Smooth muscle cell (in vitro differentiated cells): ENCODE measurements around the gene ZDHHC8. TPM values are rescaled to one million over a fixed set of nuclear protein-coding genes. Genes with fewer than 3 reads are reported as not detected.

Experiments used
- DNase-seq: peaks from one replicate; lab custom pipeline; 2025; ENCODE audit not compliant: unreplicated experiment; lab: John Stamatoyannopoulos, UW
- H2AFZ ChIP-seq: fragments of 200-600 bp; sonication (generic); 2 replicates; pipeline ENCODE4 v1.6.0; 2016; ENCODE audit warnings: antibody characterized with exemption, low read depth, mild to moderate bottlenecking
- H3F3A ChIP-seq: fragments of 200-600 bp; sonication (generic); 2 replicates; pipeline ENCODE4 v1.6.0; 2017; ENCODE audit warnings: antibody characterized with exemption, low read depth
- H3K27ac ChIP-seq: fragments of 200-600 bp; sonication (generic); 2 replicates; pipeline ENCODE4 v1.5.1; 2016; ENCODE audit warnings: low read depth, mild to moderate bottlenecking
- H3K27me3 ChIP-seq: fragments of 200-600 bp; sonication (generic); 2 replicates; pipeline ENCODE4 v1.6.1; 2016; ENCODE audit warnings: low read depth, mild to moderate bottlenecking
- H3K36me3 ChIP-seq: fragments of 200-600 bp; sonication (generic); 2 replicates; pipeline ENCODE4 v1.5.1; 2016; ENCODE audit warnings: low read depth
- H3K4me1 ChIP-seq: fragments of 200-600 bp; sonication (generic); 2 replicates; pipeline ENCODE4 v1.5.1; 2016; ENCODE audit warnings: low read depth
- H3K4me2 ChIP-seq: fragments of 200-600 bp; sonication (generic); 2 replicates; pipeline ENCODE4 v1.6.0; 2016; ENCODE audit warnings: mild to moderate bottlenecking
- H3K4me3 ChIP-seq: fragments of 200-600 bp; sonication (generic); 2 replicates; pipeline ENCODE4 v1.5.1; 2016; ENCODE audit warnings: mild to moderate bottlenecking
- H3K79me2 ChIP-seq: fragments of 200-600 bp; sonication (generic); 2 replicates; pipeline ENCODE4 v1.6.0; 2016; ENCODE audit warnings: low read depth, mild to moderate bottlenecking
- H3K9ac ChIP-seq: fragments of 200-600 bp; sonication (generic); 2 replicates; pipeline ENCODE4 v1.6.0; 2016; ENCODE audit warnings: low read depth
- H3K9me3 ChIP-seq: fragments of 200-600 bp; sonication (generic); replicated peaks from 2 replicates; pipeline ENCODE4 v1.5.1; 2016; ENCODE audit warnings: low read depth
- H4K20me1 ChIP-seq: fragments of 200-600 bp; sonication (generic); 2 replicates; pipeline ENCODE4 v1.6.0; 2016; ENCODE audit warnings: low read depth
- CTCF ChIP-seq: fragments of 200-600 bp; sonication (generic); IDR thresholded peaks from 2 replicates; pipeline ENCODE4 v1.5.1; 2017; ENCODE audit warnings: borderline replicate concordance, mild to moderate bottlenecking, antibody characterized with exemption; ENCODE audit not compliant: insufficient read depth, poor library complexity, severe bottlenecking
- WGBS: methylation state at CpG from one replicate; pipeline ENCODE4 v1.1.7; 2016; ENCODE audit warnings: low lambda C conversion rate; 5-methylcytosine and 5-hydroxymethylcytosine counted together
- polyA plus RNA-seq: library from polyadenylated mRNA; unstranded; fragments of >200 nt; fragmentation: Nextera tagmentation; extraction: Ambion mirVana; gene quantifications from 2 replicates; pipeline ENCODE4 v1.2.1, GENCODE V29; 2016
- total RNA-seq: library from RNA; depleted of rRNA; stranded (reverse); fragments of >200 nt; gene quantifications from 2 replicates; pipeline ENCODE4 v1.2.3, GENCODE V29; 2014

Gene ZDHHC8
- total and polyA plus RNA-seq, 2 experiments from 2014 or later = 12.7 to 53.9 TPM

- Histone ChIP-seq H3F3A (no peaks in the 10 kb centered on the region), H3K79me2 (no peaks in the 10 kb centered on the region), H2AFZ (no peak overlapping the region), H3K27me3 (no peaks in the 10 kb centered on the region), H3K9me3 (no peaks in the 10 kb centered on the region), H3K36me3 (no peaks in the 10 kb centered on the region), H3K4me1 (no peaks in the 10 kb centered on the region), H4K20me1 (peaks cover 36% of the 10 kb centered on the region), H3K9ac (no peak overlapping the region), H3K4me3 (no peak overlapping the region), H3K27ac (no peak overlapping the region), H3K4me2 (no peak overlapping the region)
- 95% methylated on average over 14 of the region's 22 CpGs for WGBS
- TF ChIP-seq CTCF = no peak
- no peak for DNase-seq
These were observed 13.7 kb downstream of the ZDHHC8 start for GRCh38 chr22:20145206-20145831.

- H3K36me3 ChIP-seq = no peaks in the 10 kb centered on the region
- H3K4me2 ChIP-seq = no peak overlapping the region
- no peak overlapping the region for H3K4me3 ChIP-seq
- no peak overlapping the region for H3K9ac ChIP-seq
- no peaks in the 10 kb centered on the region for H3K27me3 ChIP-seq
- WGBS = 97% methylated on average over 17 of the region's 21 CpGs
- no peaks in the 10 kb centered on the region for H3K9me3 ChIP-seq
- H3K4me1 ChIP-seq = no peaks in the 10 kb centered on the region
- no peaks in the 10 kb centered on the region for H3K79me2 ChIP-seq
- H2AFZ ChIP-seq = no peak overlapping the region
- H4K20me1 ChIP-seq = peaks cover 31% of the 10 kb centered on the region
- H3F3A ChIP-seq = no peaks in the 10 kb centered on the region
- DNase-seq = no peak
- TF ChIP-seq CTCF = no peak
- H3K27ac ChIP-seq = no peak overlapping the region
These were observed 14.2 kb downstream of the ZDHHC8 start for GRCh38 chr22:20145832-20146223.

- Histone ChIP-seq H2AFZ (no peak overlapping the region), H3K4me1 (no peaks in the 10 kb centered on the region), H3F3A (no peaks in the 10 kb centered on the region), H3K4me3 (no peak overlapping the region), H3K9me3 (no peaks in the 10 kb centered on the region), H3K27ac (no peak overlapping the region), H4K20me1 (peaks cover 21% of the 10 kb centered on the region), H3K79me2 (no peaks in the 10 kb centered on the region), H3K36me3 (no peaks in the 10 kb centered on the region), H3K27me3 (no peaks in the 10 kb centered on the region), H3K9ac (no peak overlapping the region), H3K4me2 (no peak overlapping the region)
- DNase-seq = no peak
- 91% methylated on average over 18 of the region's 22 CpGs for WGBS
- no peak for TF ChIP-seq CTCF
These were observed 15.2 kb downstream of the ZDHHC8 start for GRCh38 chr22:20146777-20147176.
